ENCODE measurements around the gene FBXO47. TPM values are rescaled to one million over a fixed set of nuclear protein-coding genes. Genes with fewer than 3 reads are reported as not detected.

FBXO47 gene
- total and polyA plus RNA-seq, 2 of the 13 experiments (the other 11 are each of a cell fraction or from before 2014, with no cell fraction given) = not detected

- no peaks in the 10 kb centered on the region for H4K20me1 ChIP-seq (ENCODE audit: insufficient read depth, low read length)
- no peak overlapping the region for H2AFZ ChIP-seq (ENCODE audit: low read length)
- no TSS peak for BruUV-seq (replicated peaks)
- in situ Hi-C loops (cut with HindIII; ENCODE audit: extremely low pct_ligation_motif_present, low pct_unique_long_range_greater_than_20kb) (no loop called here), intact Hi-C loops (cut with micrococcal nuclease; ENCODE audit: unreplicated experiment) (no loop called here)
- H3K4me2 ChIP-seq (ENCODE audit: low read depth, low read length) = peak overlapping the region; percentile 23; the same call in 1 of the 2 replicates
- H3K4me3 ChIP-seq (replicated peaks in 1 of 3; ENCODE audit: insufficient read depth in 1 of 3, low read depth in 2 of 3, low read length in 3 of 3) = no peak overlapping the region
- ATAC-seq (peak; percentile 32), DNase-seq (ENCODE audit: low spot score) (peak; percentile 39), FAIRE-seq (peak; percentile 8)
- no peaks in the 10 kb centered on the region for H3K36me3 ChIP-seq (replicated peaks in 1 of 2; ENCODE audit: control insufficient read depth in 1 of 2, insufficient read depth in 2 of 2, low read length in 2 of 2)
- no peak overlapping the region for H3K9ac ChIP-seq (ENCODE audit: insufficient read depth, low read depth, low read length)
- 41% methylated on average over 4 of the region's 4 CpGs for WGBS (ENCODE audit: low lambda C conversion rate)
- ChIA-PET POLR2A (no interaction called here), CTCF (ENCODE audit: low intra/inter-chr PET ratio, low total read pairs) (no interaction called here)
- no peak overlapping the region for H3K27ac ChIP-seq (ENCODE audit: extremely low read length, insufficient read depth, low read length)
- H3K27me3 ChIP-seq (ENCODE audit: control insufficient read depth in 1 of 2, insufficient read depth in 2 of 2, low read length in 2 of 2) = peaks cover 3 to 16% of the 10 kb centered on the region in 2 experiments; a peak in 2 of 5 replicates
- no peaks in the 10 kb centered on the region for H3K9me3 ChIP-seq (ENCODE audit: low read length)
- peaks cover 16% of the 10 kb centered on the region for H3K4me1 ChIP-seq (ENCODE audit: insufficient read depth, low read length)
- no peaks in the 10 kb centered on the region for H3K79me2 ChIP-seq (ENCODE audit: insufficient read depth, low read length)
- TF ChIP-seq ZNF451 (CRISPR knock-in tag; IDR thresholded peaks at IDR 0.05) (no peak), RELA (CRISPR knock-in tag; IDR thresholded peaks at IDR 0.05) (no peak), ZNF468 (CRISPR knock-in tag; IDR thresholded peaks at IDR 0.05) (no peak), ZNF644 (CRISPR knock-in tag; IDR thresholded peaks at IDR 0.05; ENCODE audit: low read depth) (no peak), NFE2L2 (IDR thresholded peaks at IDR 0.05; ENCODE audit: low read length) (peak; percentile 92), ETV5 (CRISPR knock-in tag; IDR thresholded peaks at IDR 0.05; ENCODE audit: borderline replicate concordance) (peak; percentile 53; the same call in 1 of the 2 replicates), ZNF766 (CRISPR knock-in tag; IDR thresholded peaks at IDR 0.05; ENCODE audit: borderline replicate concordance) (no peak), ZNF281 (CRISPR knock-in tag; IDR thresholded peaks at IDR 0.05; ENCODE audit: borderline replicate concordance) (0 out of 2 replicates have a peak, but pooled peaks have one; percentile 19), USF2 (IDR thresholded peaks at IDR 0.05; ENCODE audit: low read depth, low read length) (peak; percentile 60), USF2 (CRISPR knock-in tag; IDR thresholded peaks at IDR 0.05; ENCODE audit: borderline replicate concordance) (peak; percentile 43; the same call in 1 of the 2 replicates), HDAC1 (CRISPR knock-in tag; IDR thresholded peaks at IDR 0.05) (no peak), ZFP82 (CRISPR knock-in tag; IDR thresholded peaks at IDR 0.05; ENCODE audit: borderline replicate concordance) (no peak), KDM3A (CRISPR knock-in tag; IDR thresholded peaks at IDR 0.05; ENCODE audit: low read depth) (no peak), MAFF (IDR thresholded peaks at IDR 0.05; ENCODE audit: low read depth, low read length) (peak; percentile 59), NFE2 (CRISPR knock-in tag; IDR thresholded peaks at IDR 0.05) (peak; percentile 65; the same call in 1 of the 2 replicates), FOXJ3 (CRISPR knock-in tag; IDR thresholded peaks at IDR 0.05; ENCODE audit: borderline replicate concordance) (no peak)
- TF ChIP-seq, protein P1, sequence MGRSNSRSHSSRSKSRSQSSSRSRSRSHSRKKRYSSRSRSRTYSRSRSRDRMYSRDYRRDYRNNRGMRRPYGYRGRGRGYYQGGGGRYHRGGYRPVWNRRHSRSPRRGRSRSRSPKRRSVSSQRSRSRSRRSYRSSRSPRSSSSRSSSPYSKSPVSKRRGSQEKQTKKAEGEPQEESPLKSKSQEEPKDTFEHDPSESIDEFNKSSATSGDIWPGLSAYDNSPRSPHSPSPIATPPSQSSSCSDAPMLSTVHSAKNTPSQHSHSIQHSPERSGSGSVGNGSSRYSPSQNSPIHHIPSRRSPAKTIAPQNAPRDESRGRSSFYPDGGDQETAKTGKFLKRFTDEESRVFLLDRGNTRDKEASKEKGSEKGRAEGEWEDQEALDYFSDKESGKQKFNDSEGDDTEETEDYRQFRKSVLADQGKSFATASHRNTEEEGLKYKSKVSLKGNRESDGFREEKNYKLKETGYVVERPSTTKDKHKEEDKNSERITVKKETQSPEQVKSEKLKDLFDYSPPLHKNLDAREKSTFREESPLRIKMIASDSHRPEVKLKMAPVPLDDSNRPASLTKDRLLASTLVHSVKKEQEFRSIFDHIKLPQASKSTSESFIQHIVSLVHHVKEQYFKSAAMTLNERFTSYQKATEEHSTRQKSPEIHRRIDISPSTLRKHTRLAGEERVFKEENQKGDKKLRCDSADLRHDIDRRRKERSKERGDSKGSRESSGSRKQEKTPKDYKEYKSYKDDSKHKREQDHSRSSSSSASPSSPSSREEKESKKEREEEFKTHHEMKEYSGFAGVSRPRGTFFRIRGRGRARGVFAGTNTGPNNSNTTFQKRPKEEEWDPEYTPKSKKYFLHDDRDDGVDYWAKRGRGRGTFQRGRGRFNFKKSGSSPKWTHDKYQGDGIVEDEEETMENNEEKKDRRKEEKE (IDR thresholded peaks at IDR 0.05) = no peak
These were observed 47.0 kb upstream of the FBXO47 start for GRCh38 chr17:39014044-39014794.

All from HepG2 (cell line).